SIG-M5 treated with dmso at 0.1 percent for 504 hours (cell line): ENCODE results near the gene SGIP1.

Source experiments
- DNase-seq: peaks from one replicate; lab custom pipeline; 2025; ENCODE audit not compliant: unreplicated experiment; lab: John Stamatoyannopoulos, UW

SGIP1 gene

DNA sequence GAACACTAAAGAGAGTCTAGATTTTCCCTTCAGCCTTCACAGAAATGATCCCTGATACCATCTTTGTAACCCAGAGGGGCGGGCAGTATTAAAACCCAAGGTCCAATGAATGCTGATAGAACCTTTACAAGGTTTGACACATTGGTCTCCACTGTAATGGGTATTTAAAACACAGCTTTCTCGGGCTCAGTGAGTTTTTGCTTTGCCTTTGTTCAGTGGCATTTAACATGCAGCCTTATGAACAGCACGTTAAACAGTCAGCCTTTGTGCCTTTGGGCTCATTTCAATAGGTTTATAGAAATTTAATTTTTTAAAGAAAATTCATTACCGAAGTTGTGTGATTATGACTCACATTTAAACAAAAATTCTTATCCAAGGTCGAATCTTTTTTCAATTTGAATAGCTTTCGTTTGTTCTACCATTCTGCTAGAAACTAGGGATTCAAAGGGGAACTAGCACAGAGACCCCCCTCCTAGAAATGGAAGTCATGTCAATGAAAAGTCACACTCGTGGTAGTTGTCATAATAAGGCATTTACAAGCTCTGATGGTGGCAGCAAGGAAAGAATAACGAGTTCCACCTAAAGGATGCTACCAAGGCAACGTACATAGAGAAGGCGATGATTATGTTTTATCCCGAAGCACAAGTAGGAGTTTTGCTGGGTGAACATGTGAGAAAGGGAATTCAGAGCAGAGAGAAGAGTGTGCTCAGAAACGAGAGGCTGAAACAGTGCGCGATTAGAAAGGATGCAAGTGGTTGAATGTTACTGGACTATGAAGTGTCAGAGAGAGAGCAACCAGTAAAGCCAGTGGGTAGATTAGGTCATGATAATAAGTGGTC is 66.2 kb downstream of the SGIP1 start:
- DNase-seq, result no peak

- DNase-seq, result no peak
These were observed 71.6 kb downstream of the SGIP1 start for GRCh38 chr1:66605419-66605997.

DNA sequence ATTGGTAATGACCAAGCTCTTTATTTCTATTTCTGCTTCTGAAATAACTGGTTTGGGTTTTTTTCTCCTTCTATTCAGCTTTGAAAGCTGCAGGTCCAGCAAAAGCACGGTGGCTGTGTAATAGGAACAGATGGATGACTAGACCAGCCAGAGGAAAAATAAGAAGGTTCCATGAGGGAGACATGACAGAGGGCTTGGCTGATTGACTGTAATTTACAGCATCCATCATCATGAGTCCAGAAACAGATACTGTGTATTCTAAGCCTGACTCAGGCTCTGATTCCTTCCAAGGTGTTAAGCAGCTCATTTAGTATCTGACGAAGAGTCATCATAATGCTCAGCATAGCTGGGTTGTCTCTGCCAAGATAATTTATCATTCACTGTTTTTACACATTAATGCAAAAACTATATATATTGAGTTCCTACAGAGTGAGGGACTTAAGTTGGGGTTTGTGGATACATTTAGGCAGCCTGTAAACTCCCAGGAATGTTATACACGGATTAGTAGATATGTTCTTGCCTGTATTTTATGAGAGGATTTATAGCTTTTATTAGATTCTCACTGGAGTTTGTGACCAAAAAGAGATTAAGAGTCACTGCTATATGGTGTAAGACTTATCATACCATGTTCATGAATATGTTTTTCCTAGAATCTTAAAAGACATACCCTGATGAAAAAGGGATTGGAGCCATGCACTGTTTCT is 72.6 kb downstream of the SGIP1 start:
- no peak for DNase-seq

DNA sequence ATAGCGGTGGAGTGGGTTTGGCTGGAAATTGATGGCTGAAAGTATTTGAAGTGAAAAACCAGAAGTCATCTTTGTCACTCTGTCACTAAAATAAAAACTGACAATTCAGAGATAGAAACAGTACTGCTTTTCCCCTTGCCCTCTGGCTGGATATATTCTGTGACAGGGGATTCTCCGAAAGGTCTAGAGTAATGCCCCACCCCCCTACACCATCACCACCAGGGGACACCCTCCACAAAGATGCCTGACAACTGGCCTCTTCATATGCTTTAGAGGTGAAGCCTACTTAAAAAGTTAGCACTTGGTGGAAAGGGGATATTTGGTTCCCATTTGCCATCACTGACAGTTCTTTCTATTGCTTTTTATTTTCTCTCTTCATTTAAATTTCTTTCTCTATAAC is 73.5 kb downstream of the SGIP1 start:
- DNase-seq, result no peak

DNA sequence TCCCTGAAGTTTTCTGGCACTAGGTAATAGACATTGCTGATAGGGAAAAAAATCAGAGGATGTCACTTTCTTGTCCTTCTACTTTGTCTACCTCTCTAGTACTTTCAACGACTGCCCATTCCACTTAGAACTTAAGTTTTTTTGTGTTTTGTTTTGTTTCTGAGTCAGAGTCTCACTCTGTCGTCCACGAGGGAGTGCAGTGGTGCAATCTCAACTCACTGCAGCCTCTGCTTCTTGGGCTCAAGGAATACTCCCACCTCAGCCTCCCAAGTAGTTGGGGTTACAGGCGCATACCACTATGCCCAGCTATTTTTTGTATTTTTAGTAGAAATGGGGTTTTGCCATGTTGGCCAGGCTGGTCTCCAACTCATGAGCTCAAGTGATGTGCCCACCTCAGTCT is 79.2 kb downstream of the SGIP1 start:
- no peak for DNase-seq

DNA sequence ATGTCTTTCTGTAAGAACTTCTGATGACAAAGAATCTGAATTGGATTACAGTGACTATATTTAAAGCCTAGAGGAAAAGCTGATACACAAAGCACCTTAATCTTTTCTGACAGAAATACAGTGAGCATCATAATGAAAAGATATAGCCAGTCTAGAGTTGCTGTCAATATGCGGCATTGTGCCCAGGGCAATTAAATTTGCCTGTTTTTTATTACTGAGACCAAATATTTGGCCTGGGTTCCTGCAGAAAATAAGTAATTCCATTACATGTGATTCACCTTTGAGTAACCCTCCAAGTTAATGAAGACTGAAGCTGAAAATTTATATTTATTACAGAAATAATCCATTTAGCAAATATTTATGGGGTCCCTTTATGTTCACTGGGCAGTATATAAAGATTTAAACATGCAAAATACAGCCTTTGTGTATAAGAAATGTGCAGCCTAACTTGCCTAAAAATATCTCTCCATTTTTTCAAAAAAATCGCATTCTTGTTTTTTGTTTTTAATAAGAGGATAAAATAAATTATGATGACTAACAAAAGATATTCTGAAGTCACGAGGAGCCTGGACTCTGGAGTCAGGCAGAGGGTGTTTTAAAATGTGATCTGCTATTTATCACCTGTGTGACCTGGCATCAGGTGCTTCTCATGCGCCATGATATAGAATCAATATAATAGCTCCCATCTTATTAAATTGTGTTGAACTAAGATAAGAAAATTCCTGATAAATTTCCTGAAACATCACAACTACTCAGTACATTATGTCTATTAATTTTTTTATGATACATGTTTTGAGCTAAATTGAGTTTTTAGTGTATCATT is 83.6 kb downstream of the SGIP1 start:
- no peak for DNase-seq

GRCh38 chr1:66618390-66618789 is 84.4 kb downstream of the SGIP1 start:
- DNase-seq, result no peak

DNA sequence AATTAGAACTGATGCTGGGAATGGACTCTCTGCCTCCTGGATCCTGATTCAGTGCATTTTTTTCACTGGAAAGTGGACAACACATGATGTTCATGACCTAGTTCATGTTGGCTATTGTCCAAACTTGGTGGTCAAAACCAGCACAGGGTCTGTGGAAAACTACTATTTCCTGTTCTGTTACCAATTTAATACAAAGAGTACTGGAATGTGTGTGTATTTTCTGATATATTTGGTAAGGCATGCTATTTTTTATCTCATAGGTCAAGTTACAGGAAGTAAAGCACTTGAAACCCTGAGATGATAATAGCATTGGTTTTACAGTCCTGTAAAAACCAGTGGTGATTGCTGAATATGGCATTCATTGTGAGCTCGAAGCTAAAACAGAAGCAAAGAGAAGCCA is 89.9 kb downstream of the SGIP1 start:
- DNase-seq, result no peak

GRCh38 chr1:66624412-66625060 is 90.6 kb downstream of the SGIP1 start:
- no peak for DNase-seq

- DNase-seq, result no peak
These were observed 92.3 kb downstream of the SGIP1 start for GRCh38 chr1:66626261-66626660.

DNA sequence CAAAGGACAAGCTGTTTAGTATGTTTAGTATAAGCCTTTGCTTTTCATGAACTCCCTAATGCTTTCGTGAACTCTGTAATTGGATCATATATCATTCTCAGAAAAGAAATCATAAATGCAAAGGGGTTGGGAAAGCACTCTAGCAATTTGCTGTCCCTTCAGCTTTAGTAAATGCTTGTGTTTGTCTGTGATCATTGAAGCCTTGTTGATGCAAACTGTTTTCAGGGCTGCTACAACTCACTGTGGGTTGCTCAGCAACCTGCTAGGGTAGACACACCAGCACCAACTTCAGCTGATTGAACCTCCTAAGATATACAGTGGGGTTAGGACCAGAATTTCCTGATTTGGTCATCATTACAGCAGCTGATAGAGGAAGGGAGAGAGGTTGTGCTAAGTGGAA is 95.0 kb downstream of the SGIP1 start:
- no peak for DNase-seq

- no peak for DNase-seq
These were observed 99.2 kb downstream of the SGIP1 start for GRCh38 chr1:66633159-66633558.

GRCh38 chr1:66637146-66637545 is 103.2 kb downstream of the SGIP1 start:
- no peak for DNase-seq

DNA sequence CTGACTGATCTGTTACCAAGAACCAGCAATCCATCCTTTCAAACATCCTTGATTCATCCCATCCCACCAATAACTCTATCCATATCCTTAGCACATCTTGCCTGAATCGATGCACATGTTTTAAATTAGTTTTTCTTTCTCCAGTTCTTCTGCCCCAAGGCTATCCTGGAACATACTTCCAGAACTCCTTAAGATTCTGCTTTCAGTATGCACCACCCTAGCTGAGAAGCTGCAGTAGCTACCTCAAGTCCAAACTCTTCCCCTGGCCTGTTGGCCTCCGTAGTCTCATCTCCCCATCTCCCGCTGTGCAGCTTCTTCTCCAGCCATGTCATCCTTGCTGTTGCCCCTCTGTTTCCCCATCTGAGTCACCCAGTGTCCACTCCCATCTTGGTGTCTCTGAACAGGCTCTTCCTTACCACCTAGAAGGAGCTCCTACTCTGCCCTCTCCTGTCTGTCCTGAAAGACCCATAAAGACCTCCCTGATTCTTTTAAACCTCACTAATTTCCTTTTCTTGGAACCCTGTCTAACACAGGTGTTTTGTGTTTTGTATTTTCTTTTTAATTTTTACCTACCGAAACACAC is 108.0 kb downstream of the SGIP1 start:
- DNase-seq, result no peak

DNA sequence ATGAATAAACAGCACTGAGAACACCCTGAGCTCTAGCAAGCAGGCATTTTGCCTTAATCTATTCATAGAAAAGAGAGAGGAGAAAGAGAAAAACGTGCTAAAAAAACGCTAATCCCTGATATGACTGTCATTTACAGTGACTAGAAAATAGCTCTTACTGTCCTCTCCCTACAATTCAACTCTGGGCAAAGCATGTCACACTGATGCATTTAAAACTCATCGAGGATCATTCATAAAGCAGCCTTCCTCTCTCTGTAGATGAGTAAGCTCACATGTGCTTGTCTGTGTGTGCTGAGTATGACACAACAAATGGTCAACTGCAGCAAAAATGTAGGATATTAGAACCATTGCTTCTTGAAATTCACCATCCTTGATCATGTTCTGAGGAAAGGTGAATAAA is 109.0 kb downstream of the SGIP1 start:
- DNase-seq, result no peak

DNA sequence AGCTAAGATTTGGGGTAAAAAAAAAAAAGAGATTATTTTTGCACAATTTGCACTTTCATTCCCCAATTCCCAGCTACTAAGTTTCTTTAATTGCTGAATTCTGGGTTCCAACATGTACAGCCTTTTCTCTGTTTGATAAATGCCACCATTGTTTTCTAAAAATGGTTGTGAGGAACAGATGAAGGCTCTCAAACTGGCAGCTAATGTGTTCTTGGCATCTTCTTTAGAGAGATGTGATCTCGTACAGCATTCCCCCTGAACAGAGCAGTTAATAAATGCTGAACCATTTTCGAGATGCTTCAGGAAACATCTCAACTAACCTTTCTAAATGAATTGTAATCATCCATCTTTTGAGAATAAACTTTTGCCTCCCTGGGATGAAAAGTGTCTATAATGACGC is 110.4 kb downstream of the SGIP1 start:
- DNase-seq, result no peak

GRCh38 chr1:66648901-66649595 is 115.1 kb downstream of the SGIP1 start:
- peak; percentile 62 for DNase-seq

DNA sequence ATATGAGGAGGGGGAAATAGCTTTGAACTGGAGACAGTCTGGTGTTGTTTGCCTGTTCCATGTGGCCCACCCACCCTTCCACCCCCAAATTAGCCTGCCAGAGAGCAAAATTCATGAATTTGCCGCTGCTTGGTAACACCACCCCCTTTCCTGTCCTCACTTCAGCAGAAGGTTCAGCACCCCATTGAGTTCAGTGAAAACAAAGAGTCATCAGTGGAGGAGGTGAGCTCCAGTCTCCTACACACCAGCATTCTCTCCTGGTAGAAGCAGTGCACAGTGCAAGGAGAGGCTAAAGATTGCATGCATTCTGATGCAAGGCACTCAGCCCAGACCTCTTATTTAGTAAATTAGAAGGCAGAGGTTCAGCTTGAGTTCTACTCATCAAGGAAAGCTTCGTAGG is 118.6 kb downstream of the SGIP1 start:
- DNase-seq, result no peak

GRCh38 chr1:66654643-66655042 is 120.7 kb downstream of the SGIP1 start:
- no peak for DNase-seq

- no peak for DNase-seq
These were observed 137.5 kb downstream of the SGIP1 start for GRCh38 chr1:66671455-66671854.
